Iris pigment epithelial cell (primary cell): Measurements from ENCODE around the gene KDM2B.
A peak's percentile ranks its signal among the peaks of the same experiment; 100 is the strongest.

Experiments used
- DNase-seq: peaks from one replicate; pipeline ENCODE4 v3.0.0-alpha.2; 2011; ENCODE audit warnings: low read depth

KDM2B gene

DNA sequence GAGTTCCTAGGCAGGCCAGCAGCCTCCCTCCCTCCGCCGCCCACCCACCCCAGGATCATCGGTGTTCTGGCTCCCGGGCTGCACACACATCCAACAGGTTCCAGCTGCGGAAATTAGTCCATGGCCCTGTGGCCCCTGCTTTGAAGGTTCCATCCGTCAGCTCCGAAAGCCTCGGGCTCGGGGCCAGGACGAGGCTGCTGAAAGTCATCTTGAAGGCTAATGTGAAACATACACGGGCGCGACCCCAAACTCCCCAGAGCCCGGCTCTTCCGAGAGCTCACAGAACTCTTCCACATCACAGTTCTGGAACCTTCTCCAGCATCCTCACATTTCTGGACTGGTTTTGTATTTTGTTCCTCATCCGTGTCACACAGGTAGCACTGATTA is 19.8 kb downstream of the KDM2B start:
- DNase-seq = no peak

DNA sequence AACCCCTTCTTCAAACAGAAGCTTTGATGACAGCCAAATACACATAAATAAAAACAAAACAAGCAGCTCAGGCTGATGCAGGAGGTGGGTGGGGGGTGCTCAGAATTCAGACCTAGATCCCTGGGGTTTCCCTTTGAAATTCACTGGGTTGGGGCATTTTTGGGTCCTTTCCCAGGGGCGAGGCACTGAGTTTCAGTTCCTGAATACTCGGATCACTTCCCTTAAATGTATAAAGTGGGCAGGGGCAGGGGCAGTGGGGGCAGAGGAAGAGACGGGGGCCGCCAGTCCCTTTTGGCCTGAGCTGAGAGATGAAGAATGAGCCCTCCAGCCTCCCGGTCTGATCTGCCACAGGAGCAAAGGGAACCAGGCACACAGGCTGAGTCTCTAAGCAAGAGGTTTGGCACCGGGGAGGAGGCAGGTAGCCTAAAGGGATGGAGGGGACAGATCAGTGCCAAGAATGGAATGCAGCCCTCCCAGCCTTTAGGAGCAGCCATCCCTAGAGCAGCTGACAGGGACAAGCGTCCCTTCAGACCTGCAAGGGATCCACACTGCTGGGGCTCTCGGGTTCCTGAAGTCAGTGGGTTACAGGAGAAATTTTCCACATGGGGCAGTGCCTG is 20.3 kb downstream of the KDM2B start:
- DNase-seq = no peak

- no peak for DNase-seq
Observed at GRCh38 chr12:121558956-121559355, 21.9 kb downstream of the KDM2B start.

- no peak for DNase-seq
Observed at GRCh38 chr12:121550974-121551634, 29.7 kb downstream of the KDM2B start.

- no peak for DNase-seq
Observed at GRCh38 chr12:121549075-121549474, 31.7 kb downstream of the KDM2B start.

DNA sequence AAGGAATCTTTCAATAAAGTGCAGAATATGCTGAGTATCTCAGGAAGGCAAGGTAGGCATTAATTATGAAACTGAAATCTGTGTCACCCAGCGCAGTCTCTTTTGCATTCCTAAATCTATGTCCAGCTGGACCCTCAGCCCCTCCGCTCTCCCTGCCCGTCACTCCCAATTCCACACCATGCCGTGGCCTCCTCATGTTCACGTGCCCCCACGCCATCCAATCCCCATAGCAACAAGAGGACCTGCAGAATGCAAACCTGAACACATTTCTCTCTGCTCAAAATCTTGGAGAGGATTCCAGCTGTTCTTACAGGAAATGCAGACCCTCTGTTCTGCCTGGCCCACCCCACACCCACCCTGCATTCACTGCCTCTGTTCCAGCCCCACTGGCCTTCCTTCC is 35.3 kb downstream of the KDM2B start:
- DNase-seq = no peak

- DNase-seq = no peak
Observed at GRCh38 chr12:121543786-121544185, 37.0 kb downstream of the KDM2B start.

GRCh38 chr12:121539908-121540307 is 40.9 kb downstream of the KDM2B start:
- no peak for DNase-seq

- no peak for DNase-seq
Observed at GRCh38 chr12:121538699-121539061, 42.1 kb downstream of the KDM2B start.

DNA sequence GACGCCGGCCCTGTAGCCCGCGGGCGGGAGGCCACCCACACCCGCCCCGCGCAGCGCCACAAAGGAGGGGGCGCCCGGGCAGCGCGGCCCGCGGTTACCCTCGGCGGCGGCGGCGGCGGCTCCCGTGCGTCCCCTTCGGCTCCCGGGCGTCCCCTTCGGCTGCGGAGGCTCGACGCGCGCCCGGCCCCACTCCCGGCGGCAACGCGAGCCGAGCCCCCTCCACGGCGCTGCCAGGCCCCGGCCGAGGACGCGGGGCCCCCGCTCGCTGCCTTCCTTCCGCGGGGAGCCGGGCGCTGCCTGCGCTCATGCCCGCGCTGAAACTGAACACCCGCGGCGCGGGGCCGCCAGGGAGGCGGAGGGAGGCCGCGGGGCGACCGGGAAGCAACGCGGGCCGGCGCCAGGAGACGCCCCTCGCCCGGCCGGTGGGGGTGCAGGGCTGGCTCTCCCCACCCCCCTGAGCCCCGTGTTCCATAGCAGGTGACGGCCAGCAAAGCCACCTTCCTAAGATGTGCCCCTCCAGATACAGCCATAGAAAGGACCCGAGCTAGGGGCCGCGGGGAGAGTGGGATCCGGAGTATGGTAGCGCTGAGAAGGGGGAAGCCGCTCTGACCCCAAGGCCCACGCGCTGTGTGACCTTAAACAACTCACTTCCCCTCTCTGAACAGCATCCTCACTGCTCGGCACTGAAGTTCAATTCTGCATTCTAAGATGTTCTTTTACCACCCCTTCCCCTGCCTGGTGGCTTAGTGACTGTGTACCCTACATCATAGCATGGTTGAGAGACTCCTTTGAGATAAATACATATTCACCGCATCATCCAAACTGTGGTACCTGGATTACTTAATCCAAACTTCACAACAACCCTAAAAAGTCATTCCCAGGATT is 42.8 kb downstream of the KDM2B start:
- DNase-seq = no peak

DNA sequence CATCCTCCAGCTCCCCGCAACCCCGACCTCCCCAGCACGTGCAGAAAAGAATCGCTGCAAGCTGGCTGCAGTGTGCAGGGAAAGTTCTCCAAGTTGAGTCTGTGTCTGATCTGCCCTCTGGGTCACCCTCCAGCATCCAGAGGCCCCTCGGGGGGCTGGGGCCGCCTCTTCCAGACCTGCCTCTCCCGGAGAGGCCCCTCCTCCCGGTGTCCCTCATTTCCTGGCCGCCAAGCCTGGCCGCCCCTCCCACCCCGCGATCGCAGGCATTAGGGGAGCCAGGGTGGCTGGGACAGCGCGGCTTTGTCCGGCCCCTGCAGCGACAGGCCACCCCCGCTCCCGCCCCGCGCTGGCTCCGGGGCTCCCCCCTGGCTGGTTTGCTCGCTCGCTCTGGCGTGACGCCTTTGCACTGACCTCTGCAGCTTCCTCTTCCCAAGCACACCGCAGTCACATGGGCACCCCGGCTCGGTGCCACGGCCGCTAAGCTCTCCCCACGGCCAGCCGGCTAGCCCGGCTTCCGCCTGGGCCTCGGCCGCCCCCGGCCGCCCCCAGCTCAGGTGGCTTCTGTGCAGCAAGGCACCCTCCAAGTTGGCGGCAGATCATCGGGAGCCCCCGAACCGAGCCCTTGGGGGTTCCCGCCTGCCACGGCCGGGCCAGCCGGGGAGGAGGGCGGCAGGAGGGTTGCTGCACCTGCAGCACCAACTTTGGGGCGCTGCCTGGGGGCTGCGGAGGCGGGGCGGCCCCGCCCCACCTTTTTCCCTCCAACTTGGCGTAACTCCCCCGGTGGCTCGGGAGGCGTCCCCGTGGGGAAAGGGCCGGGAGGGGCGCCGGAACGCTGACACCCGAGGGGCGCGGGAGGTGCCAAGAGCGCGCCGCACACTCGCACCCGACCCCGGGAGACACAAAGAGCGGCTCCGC is 43.7 kb downstream of the KDM2B start:
- peak; percentile 74 for DNase-seq

- peak; percentile 89 for DNase-seq
Observed at GRCh38 chr12:121536054-121536898, 44.5 kb downstream of the KDM2B start.

DNA sequence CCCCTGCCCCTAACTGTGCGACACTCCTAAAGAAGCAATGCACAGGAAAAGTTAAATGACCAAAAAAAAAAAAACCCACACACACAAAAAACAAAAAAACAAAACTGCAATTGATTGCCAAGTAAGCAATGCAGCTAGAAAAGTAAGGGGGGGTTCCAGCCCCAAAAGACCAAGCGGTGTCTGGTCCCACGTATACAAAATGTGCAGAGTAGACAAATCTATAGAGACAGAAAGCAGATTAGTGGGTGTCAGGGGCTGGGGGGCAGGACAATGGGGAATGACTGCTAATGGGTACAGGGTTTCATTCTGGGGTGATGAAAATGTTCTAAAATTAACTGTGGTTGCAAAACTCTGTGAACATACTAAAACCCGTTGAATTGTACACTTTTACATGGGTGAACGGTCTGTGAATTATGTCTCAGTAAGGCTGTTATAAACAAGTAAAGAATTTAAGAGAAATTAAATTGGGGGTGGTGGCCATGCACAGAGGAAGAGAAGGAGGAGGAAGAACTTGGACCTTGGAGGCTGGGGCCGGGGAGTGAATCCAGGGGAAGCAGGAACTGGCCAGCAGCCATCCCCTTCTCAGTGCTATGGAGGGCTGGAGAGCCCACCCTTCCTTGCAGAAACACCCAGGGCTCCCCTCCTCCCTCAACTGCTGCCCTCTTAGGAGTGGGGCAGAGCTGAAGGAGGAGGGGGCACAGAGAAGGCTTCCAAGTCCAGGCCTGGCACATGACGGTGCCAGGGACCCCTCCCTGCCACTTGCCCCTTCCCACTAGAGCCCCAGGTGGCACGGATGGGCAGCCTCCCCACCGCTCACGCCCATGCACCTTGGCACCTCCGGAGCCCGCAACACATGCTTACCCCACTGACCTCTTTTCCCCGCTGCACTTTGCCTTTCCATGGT is 45.4 kb downstream of the KDM2B start:
- DNase-seq = no peak

- no peak for DNase-seq
Observed at GRCh38 chr12:121534495-121535148, 46.2 kb downstream of the KDM2B start.

GRCh38 chr12:121533394-121534090 is 47.3 kb downstream of the KDM2B start:
- no peak for DNase-seq

- DNase-seq = no peak
Observed at GRCh38 chr12:121532503-121533393, 48.1 kb downstream of the KDM2B start.

DNA sequence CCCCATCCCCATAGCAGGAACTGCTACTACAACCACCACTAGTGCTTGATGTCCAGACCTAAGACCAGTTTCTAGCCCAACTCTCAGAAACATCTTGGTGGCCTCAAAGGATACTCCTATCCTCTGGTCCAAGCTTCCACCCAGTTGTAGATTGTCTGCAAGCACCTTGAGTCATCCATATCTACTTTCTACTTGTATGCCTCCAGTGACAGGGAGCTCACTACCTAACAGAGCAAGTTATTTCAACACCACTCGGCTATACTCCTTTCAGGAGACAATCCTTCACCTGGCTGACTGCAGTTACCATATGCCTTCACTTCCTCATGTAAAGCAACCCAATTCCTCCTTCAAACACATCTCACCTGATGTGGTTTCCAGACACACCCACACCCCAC is 49.5 kb downstream of the KDM2B start:
- DNase-seq = no peak
